Measurements from ENCODE around the gene RNU7-1. TPM values are rescaled to one million over a fixed set of nuclear protein-coding genes. Genes with fewer than 3 reads are reported as not detected.

The RNU7-1 gene
- polyA plus RNA-seq, 1 donor, result not detected

- no peaks in the 10 kb centered on the region for H3K27me3 ChIP-seq (ENCODE audit: control insufficient read depth, insufficient read depth, low read length)
- H3K4me3 ChIP-seq (ENCODE audit: low read length), result no peak overlapping the region
- no peak overlapping the region for H3K27ac ChIP-seq (ENCODE audit: low read length)
- peaks cover 25% of the 10 kb centered on the region for H3K4me1 ChIP-seq (ENCODE audit: control insufficient read depth, insufficient read depth, low read length)
- WGBS (ENCODE audit: insufficient coverage, low lambda C conversion rate), result no CpG with 5 or more reads among the region's 26 CpGs
- no peak for DNase-seq
- H3K9me3 ChIP-seq (ENCODE audit: control insufficient read depth, low read depth, low read length), result no peaks in the 10 kb centered on the region
- H3K36me3 ChIP-seq (ENCODE audit: control insufficient read depth, insufficient read depth, low read length), result peaks cover 27% of the 10 kb centered on the region
Observed at GRCh38 chr12:6959805-6960592, 16.4 kb downstream of the RNU7-1 start.

- H3K9me3 ChIP-seq (ENCODE audit: control insufficient read depth, low read depth, low read length), result no peaks in the 10 kb centered on the region
- no peak for DNase-seq
- peak overlapping the region; percentile 89 for H3K27ac ChIP-seq (ENCODE audit: low read length)
- no peaks in the 10 kb centered on the region for H3K27me3 ChIP-seq (ENCODE audit: control insufficient read depth, insufficient read depth, low read length)
- H3K36me3 ChIP-seq (ENCODE audit: control insufficient read depth, insufficient read depth, low read length), result peaks cover 30% of the 10 kb centered on the region
- no peak overlapping the region for H3K4me3 ChIP-seq (ENCODE audit: low read length)
- no CpG with 5 or more reads among the region's 13 CpGs for WGBS (ENCODE audit: insufficient coverage, low lambda C conversion rate)
- H3K4me1 ChIP-seq (ENCODE audit: control insufficient read depth, insufficient read depth, low read length), result peaks cover 30% of the 10 kb centered on the region
Observed at GRCh38 chr12:6960593-6961277, 17.1 kb downstream of the RNU7-1 start.

GRCh38 chr12:6961278-6961694 is 17.7 kb downstream of the RNU7-1 start:
- Histone ChIP-seq H3K27me3 (ENCODE audit: control insufficient read depth, insufficient read depth, low read length) (no peaks in the 10 kb centered on the region), H3K4me1 (ENCODE audit: control insufficient read depth, insufficient read depth, low read length) (peaks cover 36% of the 10 kb centered on the region), H3K4me3 (ENCODE audit: low read length) (peak overlapping the region; percentile 98), H3K27ac (ENCODE audit: low read length) (peak overlapping the region; percentile 89), H3K9me3 (ENCODE audit: control insufficient read depth, low read depth, low read length) (no peaks in the 10 kb centered on the region), H3K36me3 (ENCODE audit: control insufficient read depth, insufficient read depth, low read length) (peaks cover 30% of the 10 kb centered on the region)
- no CpG with 5 or more reads among the region's 24 CpGs for WGBS (ENCODE audit: insufficient coverage, low lambda C conversion rate)
- DNase-seq, result peak in 1 of 2 donors; percentile 68

- H3K36me3 ChIP-seq (ENCODE audit: control insufficient read depth, insufficient read depth, low read length), result peaks cover 28% of the 10 kb centered on the region
- peaks cover 39% of the 10 kb centered on the region for H3K4me1 ChIP-seq (ENCODE audit: control insufficient read depth, insufficient read depth, low read length)
- WGBS (ENCODE audit: insufficient coverage, low lambda C conversion rate), result no CpG with 5 or more reads among the region's 16 CpGs
Observed at GRCh38 chr12:6961695-6962284, 18.2 kb downstream of the RNU7-1 start.

GRCh38 chr12:6962285-6963015 is 18.8 kb downstream of the RNU7-1 start:
- peak; percentile 88 to 94 for DNase-seq
- H3K27me3 ChIP-seq (ENCODE audit: control insufficient read depth, insufficient read depth, low read length), result no peaks in the 10 kb centered on the region
- no peaks in the 10 kb centered on the region for H3K9me3 ChIP-seq (ENCODE audit: control insufficient read depth, low read depth, low read length)
- H3K4me3 ChIP-seq (ENCODE audit: low read length), result peak overlapping the region; percentile 98
- WGBS (ENCODE audit: insufficient coverage, low lambda C conversion rate), result 20% methylated on average over 1 of the region's 25 CpGs
- H3K4me1 ChIP-seq (ENCODE audit: control insufficient read depth, insufficient read depth, low read length), result peaks cover 46% of the 10 kb centered on the region
- H3K27ac ChIP-seq (ENCODE audit: low read length), result peak overlapping the region; percentile 89
- peaks cover 31% of the 10 kb centered on the region for H3K36me3 ChIP-seq (ENCODE audit: control insufficient read depth, insufficient read depth, low read length)

More at GRCh38 chr12:6961695-6962284, 18.2 kb downstream of the RNU7-1 start:
- H3K27me3 ChIP-seq (ENCODE audit: control insufficient read depth, insufficient read depth, low read length), result no peaks in the 10 kb centered on the region
- no peaks in the 10 kb centered on the region for H3K9me3 ChIP-seq (ENCODE audit: control insufficient read depth, low read depth, low read length)
- peak overlapping the region; percentile 89 for H3K27ac ChIP-seq (ENCODE audit: low read length)
- peak; percentile 73 to 91 for DNase-seq
- H3K4me3 ChIP-seq (ENCODE audit: low read length), result peak overlapping the region; percentile 98

- DNase-seq, result peak; percentile 92 to 97
- Histone ChIP-seq H3K27me3 (ENCODE audit: control insufficient read depth, insufficient read depth, low read length) (no peaks in the 10 kb centered on the region), H3K4me1 (ENCODE audit: control insufficient read depth, insufficient read depth, low read length) (peaks cover 53% of the 10 kb centered on the region), H3K4me3 (ENCODE audit: low read length) (peak overlapping the region; percentile 98), H3K27ac (ENCODE audit: low read length) (peak overlapping the region; percentile 89), H3K9me3 (ENCODE audit: control insufficient read depth, low read depth, low read length) (no peaks in the 10 kb centered on the region), H3K36me3 (ENCODE audit: control insufficient read depth, insufficient read depth, low read length) (peaks cover 38% of the 10 kb centered on the region)
- WGBS (ENCODE audit: insufficient coverage, low lambda C conversion rate), result no CpG with 5 or more reads among the region's 32 CpGs
Observed at GRCh38 chr12:6963016-6963731, 19.6 kb downstream of the RNU7-1 start.

- WGBS (ENCODE audit: insufficient coverage, low lambda C conversion rate), result 40% methylated on average over 1 of the region's 17 CpGs
- H3K27me3 ChIP-seq (ENCODE audit: control insufficient read depth, insufficient read depth, low read length), result no peaks in the 10 kb centered on the region
- peaks cover 43% of the 10 kb centered on the region for H3K36me3 ChIP-seq (ENCODE audit: control insufficient read depth, insufficient read depth, low read length)
- DNase-seq, result peak in 1 of 2 donors; percentile 71
- peak overlapping the region; percentile 98 for H3K4me3 ChIP-seq (ENCODE audit: low read length)
- peaks cover 61% of the 10 kb centered on the region for H3K4me1 ChIP-seq (ENCODE audit: control insufficient read depth, insufficient read depth, low read length)
- peak overlapping the region; percentile 89 for H3K27ac ChIP-seq (ENCODE audit: low read length)
- no peaks in the 10 kb centered on the region for H3K9me3 ChIP-seq (ENCODE audit: control insufficient read depth, low read depth, low read length)
Observed at GRCh38 chr12:6963791-6964413, 20.3 kb downstream of the RNU7-1 start.

- Histone ChIP-seq H3K4me1 (ENCODE audit: control insufficient read depth, insufficient read depth, low read length) (peaks cover 65% of the 10 kb centered on the region), H3K27me3 (ENCODE audit: control insufficient read depth, insufficient read depth, low read length) (no peaks in the 10 kb centered on the region), H3K27ac (ENCODE audit: low read length) (peak overlapping the region; percentile 89), H3K9me3 (ENCODE audit: control insufficient read depth, low read depth, low read length) (no peaks in the 10 kb centered on the region), H3K4me3 (ENCODE audit: low read length) (peak overlapping the region; percentile 98), H3K36me3 (ENCODE audit: control insufficient read depth, insufficient read depth, low read length) (peaks cover 46% of the 10 kb centered on the region)
- DNase-seq, result no peak
- WGBS (ENCODE audit: insufficient coverage, low lambda C conversion rate), result no CpG with 5 or more reads among the region's 8 CpGs
Observed at GRCh38 chr12:6964605-6965025, 21.0 kb downstream of the RNU7-1 start.

- Histone ChIP-seq H3K9me3 (ENCODE audit: control insufficient read depth, low read depth, low read length) (no peaks in the 10 kb centered on the region), H3K36me3 (ENCODE audit: control insufficient read depth, insufficient read depth, low read length) (peaks cover 46% of the 10 kb centered on the region), H3K4me1 (ENCODE audit: control insufficient read depth, insufficient read depth, low read length) (peaks cover 65% of the 10 kb centered on the region), H3K4me3 (ENCODE audit: low read length) (peak overlapping the region; percentile 98), H3K27me3 (ENCODE audit: control insufficient read depth, insufficient read depth, low read length) (no peaks in the 10 kb centered on the region), H3K27ac (ENCODE audit: low read length) (peak overlapping the region; percentile 89)
- DNase-seq, result peak; percentile 96 to 97
- no CpG with 5 or more reads among the region's 12 CpGs for WGBS (ENCODE audit: insufficient coverage, low lambda C conversion rate)
Observed at GRCh38 chr12:6965026-6965661, 21.5 kb downstream of the RNU7-1 start.

Data from large intestine (tissue), 3 donors.